Measurements from ENCODE around the gene LYRM4.

The LYRM4 gene

GRCh38 chr6:5104667-5105066 lies 156.1 kb downstream of the LYRM4 start:
- Mint-ChIP-seq H3K36me3 (ENCODE audit: low read depth) (peaks cover 2% of the 10 kb centered on the region), H3K27ac (no peak overlapping the region), H3K9me3 (peaks cover 2% of the 10 kb centered on the region), H3K27me3 (no peaks in the 10 kb centered on the region), H3K4me1 (no peaks in the 10 kb centered on the region), H3K4me3 (no peak overlapping the region)
- DNase-seq (no peak), ATAC-seq (no peak)

- Mint-ChIP-seq H3K36me3 (ENCODE audit: low read depth) (peaks cover 2% of the 10 kb centered on the region), H3K27me3 (no peaks in the 10 kb centered on the region), H3K4me3 (no peak overlapping the region), H3K27ac (no peak overlapping the region), H3K4me1 (no peaks in the 10 kb centered on the region), H3K9me3 (peaks cover 4% of the 10 kb centered on the region)
- no peak for DNase-seq
- no peak for ATAC-seq
Observed at GRCh38 chr6:5103250-5103649, 157.5 kb downstream of the LYRM4 start.

- no peak overlapping the region for H3K27ac Mint-ChIP-seq
- no peak overlapping the region for H3K4me3 Mint-ChIP-seq
- DNase-seq (no peak), ATAC-seq (no peak)
- peaks cover 2% of the 10 kb centered on the region for H3K36me3 Mint-ChIP-seq (ENCODE audit: low read depth)
- H3K27me3 Mint-ChIP-seq: no peaks in the 10 kb centered on the region
- peaks cover 4% of the 10 kb centered on the region for H3K9me3 Mint-ChIP-seq
- H3K4me1 Mint-ChIP-seq: no peaks in the 10 kb centered on the region
Observed at GRCh38 chr6:5102267-5102970, 158.3 kb downstream of the LYRM4 start.

- Mint-ChIP-seq H3K9me3 (peaks cover 4% of the 10 kb centered on the region), H3K36me3 (ENCODE audit: low read depth) (peaks cover 2% of the 10 kb centered on the region), H3K27me3 (no peaks in the 10 kb centered on the region), H3K27ac (no peak overlapping the region), H3K4me1 (no peaks in the 10 kb centered on the region), H3K4me3 (no peak overlapping the region)
- ATAC-seq: no peak
- DNase-seq: no peak
Observed at GRCh38 chr6:5100806-5101205, 159.9 kb downstream of the LYRM4 start.

- Mint-ChIP-seq H3K9me3 (peaks cover 4% of the 10 kb centered on the region), H3K27me3 (peaks cover 2% of the 10 kb centered on the region), H3K36me3 (ENCODE audit: low read depth) (peaks cover 2% of the 10 kb centered on the region), H3K4me3 (no peak overlapping the region), H3K27ac (no peak overlapping the region), H3K4me1 (no peaks in the 10 kb centered on the region)
- ATAC-seq (no peak), DNase-seq (no peak)
Observed at GRCh38 chr6:5099537-5099936, 161.2 kb downstream of the LYRM4 start.

- H3K4me3 Mint-ChIP-seq: no peak overlapping the region
- DNase-seq (no peak), ATAC-seq (no peak)
- H3K36me3 Mint-ChIP-seq (ENCODE audit: low read depth): peaks cover 2% of the 10 kb centered on the region
- peaks cover 4% of the 10 kb centered on the region for H3K27me3 Mint-ChIP-seq
- no peaks in the 10 kb centered on the region for H3K4me1 Mint-ChIP-seq
- peaks cover 4% of the 10 kb centered on the region for H3K9me3 Mint-ChIP-seq
- no peak overlapping the region for H3K27ac Mint-ChIP-seq
Observed at GRCh38 chr6:5098501-5099270, 162.1 kb downstream of the LYRM4 start.

- Mint-ChIP-seq H3K27me3 (peaks cover 17% of the 10 kb centered on the region), H3K27ac (no peak overlapping the region), H3K4me3 (no peak overlapping the region), H3K36me3 (ENCODE audit: low read depth) (no peaks in the 10 kb centered on the region), H3K4me1 (peaks cover 5% of the 10 kb centered on the region), H3K9me3 (peaks cover 4% of the 10 kb centered on the region)
- no peak for ATAC-seq
- DNase-seq: no peak
Observed at GRCh38 chr6:5096482-5096881, 164.3 kb downstream of the LYRM4 start.

GRCh38 chr6:5095236-5095635 lies 165.5 kb downstream of the LYRM4 start:
- H3K4me1 Mint-ChIP-seq: peaks cover 6% of the 10 kb centered on the region
- H3K27ac Mint-ChIP-seq: no peak overlapping the region
- ATAC-seq: no peak
- DNase-seq: no peak
- no peak overlapping the region for H3K4me3 Mint-ChIP-seq
- H3K27me3 Mint-ChIP-seq: peaks cover 24% of the 10 kb centered on the region
- peaks cover 4% of the 10 kb centered on the region for H3K9me3 Mint-ChIP-seq
- no peaks in the 10 kb centered on the region for H3K36me3 Mint-ChIP-seq (ENCODE audit: low read depth)

GRCh38 chr6:5094327-5094726 lies 166.4 kb downstream of the LYRM4 start:
- Mint-ChIP-seq H3K27me3 (peaks cover 30% of the 10 kb centered on the region), H3K36me3 (ENCODE audit: low read depth) (no peaks in the 10 kb centered on the region), H3K4me3 (no peak overlapping the region), H3K9me3 (no peaks in the 10 kb centered on the region), H3K27ac (no peak overlapping the region), H3K4me1 (peaks cover 6% of the 10 kb centered on the region)
- DNase-seq (no peak), ATAC-seq (no peak)

- no peak overlapping the region for H3K4me3 Mint-ChIP-seq
- H3K9me3 Mint-ChIP-seq: no peaks in the 10 kb centered on the region
- H3K27me3 Mint-ChIP-seq: peaks cover 35% of the 10 kb centered on the region
- H3K36me3 Mint-ChIP-seq (ENCODE audit: low read depth): no peaks in the 10 kb centered on the region
- ATAC-seq: no peak
- no peak for DNase-seq
- H3K27ac Mint-ChIP-seq: no peak overlapping the region
- H3K4me1 Mint-ChIP-seq: peaks cover 6% of the 10 kb centered on the region
Observed at GRCh38 chr6:5093231-5094015, 167.3 kb downstream of the LYRM4 start.

- Mint-ChIP-seq H3K4me3 (no peak overlapping the region), H3K27me3 (peaks cover 50% of the 10 kb centered on the region), H3K27ac (no peak overlapping the region), H3K36me3 (ENCODE audit: low read depth) (no peaks in the 10 kb centered on the region), H3K4me1 (peaks cover 6% of the 10 kb centered on the region), H3K9me3 (no peaks in the 10 kb centered on the region)
- ATAC-seq (no peak), DNase-seq (no peak)
Observed at GRCh38 chr6:5091210-5092069, 169.3 kb downstream of the LYRM4 start.

- Mint-ChIP-seq H3K4me3 (no peak overlapping the region), H3K27ac (no peak overlapping the region), H3K9me3 (no peaks in the 10 kb centered on the region), H3K27me3 (peaks cover 53% of the 10 kb centered on the region), H3K4me1 (peaks cover 6% of the 10 kb centered on the region), H3K36me3 (ENCODE audit: low read depth) (no peaks in the 10 kb centered on the region)
- no peak for ATAC-seq
- no peak for DNase-seq
Observed at GRCh38 chr6:5090603-5091002, 170.1 kb downstream of the LYRM4 start.

GRCh38 chr6:5089481-5090438 lies 171.0 kb downstream of the LYRM4 start:
- no peaks in the 10 kb centered on the region for H3K36me3 Mint-ChIP-seq (ENCODE audit: low read depth)
- DNase-seq (no peak), ATAC-seq (no peak)
- H3K27ac Mint-ChIP-seq: no peak overlapping the region
- H3K4me3 Mint-ChIP-seq: no peak overlapping the region
- H3K9me3 Mint-ChIP-seq: no peaks in the 10 kb centered on the region
- peaks cover 55% of the 10 kb centered on the region for H3K27me3 Mint-ChIP-seq
- peaks cover 8% of the 10 kb centered on the region for H3K4me1 Mint-ChIP-seq
